IMR-90 (cell line): ENCODE results near the gene RBM34. TPM values are rescaled to one million over a fixed set of nuclear protein-coding genes. Genes with fewer than 3 reads are reported as not detected.

Experiments used
- ATAC-seq: fragments of 200-7000 bp; cut with Tn5 transposase; 2 replicates; pipeline ENCODE4 v1.9.1; 2020; ENCODE audit warnings: low read depth, mild to moderate bottlenecking, moderate library complexity
- BruUV-seq: library from RNA; stranded (reverse); fragments of 400-500 nt; replicated peaks from 2 replicates; lab custom pipeline; 2021; lab: Mats Ljungman, UMichigan
- CTCF ChIA-PET: fragments of 300-600 bp; formaldehyde crosslinking; extraction: SDS; loops from one replicate; lab custom pipeline; 2021; ENCODE audit warnings: antibody characterized with exemption; lab: Yijun Ruan, JAX
- POLR2A ChIA-PET: fragments of 300-600 bp; sonication (Branson Sonifier 250); formaldehyde crosslinking; loops from one replicate; lab custom pipeline; 2022; ENCODE audit warnings: antibody characterized with exemption; ENCODE audit not compliant: unreplicated experiment; lab: Charles Lee
- DNase-seq: peaks from one replicate; pipeline ENCODE4 v3.0.0; 2013
- H2AFZ ChIP-seq: replicated peaks from 2 replicates; pipeline ENCODE3; 2013; ENCODE audit warnings: low read length, mild to moderate bottlenecking; ENCODE audit not compliant: poor library complexity
- H2AK5ac ChIP-seq: 2 replicates; pipeline ENCODE4 v1.6.1; 2013; ENCODE audit warnings: low read depth, low read length, inconsistent platforms
- H2AK9ac ChIP-seq: replicated peaks from 2 replicates; pipeline ENCODE3; 2013; ENCODE audit warnings: mild to moderate bottlenecking, low read depth, low read length, moderate library complexity; ENCODE audit not compliant: poor library complexity
- H2BK120ac ChIP-seq: 2 replicates; pipeline ENCODE4 v1.6.1; 2013; ENCODE audit warnings: low read depth, low read length, inconsistent platforms
- H2BK15ac ChIP-seq: 3 replicates; pipeline ENCODE4 v1.6.1; 2013; ENCODE audit warnings: low read depth, low read length, inconsistent platforms
- H2BK20ac ChIP-seq: 2 replicates; pipeline ENCODE4 v1.6.1; 2013; ENCODE audit warnings: low read depth, mild to moderate bottlenecking, inconsistent platforms, low read length, moderate library complexity
- H2BK5ac ChIP-seq: 2 replicates; pipeline ENCODE4 v1.6.1; 2013; ENCODE audit warnings: mild to moderate bottlenecking, low read depth, low read length, inconsistent platforms; ENCODE audit not compliant: poor library complexity, severe bottlenecking
- H3K14ac ChIP-seq: replicated peaks from 2 replicates; pipeline ENCODE4 v1.6.1; 2013; ENCODE audit warnings: low read depth, low read length, inconsistent platforms
- H3K18ac ChIP-seq: 2 replicates; pipeline ENCODE4 v1.6.1; 2013; ENCODE audit warnings: low read depth, low read length, control low read depth
- H3K23ac ChIP-seq: 2 replicates; pipeline ENCODE4 v1.6.1; 2013; ENCODE audit warnings: low read depth, low read length, inconsistent platforms
- H3K27ac ChIP-seq: 2 replicates; pipeline ENCODE4 v1.5.1; 2013; ENCODE audit warnings: mild to moderate bottlenecking, control low read depth, low read length; ENCODE audit not compliant: insufficient read depth
- H3K27me3 ChIP-seq: 2 replicates; pipeline ENCODE4 v1.6.1; 2013; ENCODE audit warnings: low read length; ENCODE audit not compliant: control insufficient read depth, insufficient read depth
- H3K36me3 ChIP-seq: 2 replicates; pipeline ENCODE4 v1.6.1; 2013; ENCODE audit warnings: low read length, mixed read lengths; ENCODE audit not compliant: control insufficient read depth, insufficient read depth
- H3K4ac ChIP-seq: 2 replicates; pipeline ENCODE4 v1.6.1; 2013; ENCODE audit warnings: low read depth, low read length, inconsistent platforms
- H3K4me1 ChIP-seq: 2 replicates; pipeline ENCODE4 v1.6.1; 2013; ENCODE audit warnings: low read length, mixed read lengths; ENCODE audit not compliant: control insufficient read depth, insufficient read depth
- H3K4me2 ChIP-seq: 2 replicates; pipeline ENCODE4 v1.6.1; 2013; ENCODE audit warnings: low read depth, mild to moderate bottlenecking, control low read depth, low read length, moderate library complexity
- H3K4me3 ChIP-seq: 2 replicates; pipeline ENCODE4 v1.5.1; 2013; ENCODE audit warnings: low read depth, mild to moderate bottlenecking, control low read depth, low read length, moderate library complexity; ENCODE audit not compliant: insufficient read depth
- H3K56ac ChIP-seq: 2 replicates; pipeline ENCODE4 v1.6.1; 2013; ENCODE audit warnings: low read length, inconsistent platforms; ENCODE audit not compliant: insufficient read depth; ENCODE audit errors: extremely low read depth
- H3K79me1 ChIP-seq, 2 experiments: 2 replicates each; pipeline ENCODE4 v1.6.1; 2013; ENCODE audit warnings: low read length in 2 of 2, inconsistent platforms in 1 of 2, low read depth in 1 of 2
- H3K9ac ChIP-seq: 2 replicates; pipeline ENCODE4 v1.6.1; 2013; ENCODE audit warnings: low read depth, low read length, control low read depth
- H3K9me1 ChIP-seq: 2 replicates; pipeline ENCODE4 v1.6.1; 2013; ENCODE audit warnings: low read length, inconsistent platforms; ENCODE audit not compliant: insufficient read depth
- H3K9me3 ChIP-seq: 2 replicates; pipeline ENCODE4 v1.6.1; 2013; ENCODE audit warnings: low read length; ENCODE audit not compliant: control insufficient read depth, insufficient read depth
- H4K20me1 ChIP-seq: 2 replicates; pipeline ENCODE4 v1.6.1; 2013; ENCODE audit warnings: low read length, inconsistent platforms; ENCODE audit not compliant: insufficient read depth
- H4K5ac ChIP-seq: 2 replicates; pipeline ENCODE4 v1.6.1; 2013; ENCODE audit warnings: mild to moderate bottlenecking, low read depth, low read length, control low read depth
- H4K8ac ChIP-seq, 2 experiments: 2 replicates each; pipeline ENCODE4 v1.6.1; 2013; ENCODE audit warnings: low read depth in 2 of 2, low read length in 2 of 2, control low read depth in 1 of 2, inconsistent platforms in 1 of 2
- H4K91ac ChIP-seq: 2 replicates; pipeline ENCODE4 v1.6.1; 2013; ENCODE audit warnings: low read depth, low read length, inconsistent platforms; ENCODE audit not compliant: insufficient read depth
- CTCF ChIP-seq: conservative IDR thresholded peaks from 2 replicates; pipeline ENCODE4 v1.5.1; 2012; ENCODE audit warnings: mild to moderate bottlenecking, low read depth, low read length, improper control_type of control experiment
- RCOR1 ChIP-seq: IDR thresholded peaks from 2 replicates; pipeline ENCODE4 v1.6.1; 2012; ENCODE audit warnings: mild to moderate bottlenecking, low read length, improper control_type of control experiment; ENCODE audit not compliant: insufficient replicate concordance
- WGBS, 2 experiments: methylation state at CpG; one replicate each; pipeline versions ENCODE4 v1.1.5 to v1.1.7; 2013; ENCODE audit warnings: missing lambda C conversion rate in 2 of 2; ENCODE audit not compliant: insufficient read length in 1 of 2; ENCODE audit errors: extremely low coverage in 2 of 2; 5-methylcytosine and 5-hydroxymethylcytosine counted together
- dilution Hi-C: fragments of 300-500 bp; cut with HindIII; formaldehyde crosslinking; loops from one replicate; pipeline ENCODE4 v1.14.3; 2018; ENCODE audit warnings: low sequenced_read_pairs; ENCODE audit not compliant: unreplicated experiment
- in situ Hi-C: fragments of 300-500 bp; cut with MboI; formaldehyde crosslinking; loops from 3 replicates; pipeline ENCODE4 v1.14.3; 2019; ENCODE audit warnings: low sequenced_read_pairs, inconsistent platforms, mixed read lengths
- intact Hi-C: fragments of 100-400 bp; cut with micrococcal nuclease; formaldehyde crosslinking; loops from 2 replicates; pipeline ENCODE4 v1.10.0; 2022
- polyA plus RNA-seq, 3 experiments: library from polyadenylated mRNA; depleted of rRNA; stranded (reverse); fragments of >200 nt; gene quantifications; 2 replicates each; pipeline ENCODE4 v1.2.3, GENCODE V29; 2012; ENCODE audit warnings: low replicate concordance in 1 of 3
- total RNA-seq: library from RNA; depleted of rRNA; stranded (reverse); fragments of >200 nt; gene quantifications from 2 replicates; pipeline ENCODE4 v1.2.3, GENCODE V29; 2012

The RBM34 gene
- total and polyA plus RNA-seq, 2 of the 4 experiments (the other 2 are of a cell fraction): 28.7 to 34.0 TPM

- Histone ChIP-seq H2BK120ac (no peak overlapping the region), H3K56ac (no peak overlapping the region), H2AK9ac (no peak overlapping the region), H4K5ac (no peak overlapping the region), H3K27ac (no peak overlapping the region), H2BK5ac (no peak overlapping the region), H4K20me1 (peaks cover 4% of the 10 kb centered on the region), H3K4me1 (peaks cover 4% of the 10 kb centered on the region), H3K4me2 (peak overlapping the region; percentile 6; the same call in 1 of the 2 replicates), H3K23ac (peak overlapping the region; percentile 68; the same call in 1 of the 2 replicates), H4K8ac (no peak overlapping the region), H2AK5ac (no peak overlapping the region), H3K27me3 (no peaks in the 10 kb centered on the region), H3K4ac (no peak overlapping the region), H3K79me1 (peaks cover 18 to 43% of the 10 kb centered on the region in 2 experiments), H3K9me1 (peaks cover 10% of the 10 kb centered on the region), H3K18ac (no peak overlapping the region), H3K9me3 (no peaks in the 10 kb centered on the region), H3K36me3 (peaks cover 22% of the 10 kb centered on the region), H3K14ac (no peak overlapping the region), H3K4me3 (no peak overlapping the region), H2BK15ac (no peak overlapping the region), H2BK20ac (no peak overlapping the region), H3K9ac (no peak overlapping the region), H4K91ac (no peak overlapping the region), H2AFZ (no peak overlapping the region)
- dilution Hi-C loops (no loop called here), in situ Hi-C loops (loop anchor here (10.0 to 25.0 kb wide), 2 partner anchors 309 to 968 kb away; no protein-coding TSS in a partner anchor), intact Hi-C loops (no loop called here)
- DNase-seq (peak; percentile 32), ATAC-seq (no peak; the same call in 1 of the 2 replicates)
- WGBS, 2 experiments: 30% methylated on average over 2 of the region's 12 CpGs; no CpG with 5 or more reads in 1 of the 2 experiments
- no TSS peak for BruUV-seq
- CTCF ChIA-PET: interaction anchor here (0.5 to 1.2 kb wide), 8 partner anchors 9 to 619 kb away, joined by 3 to 5 read pairs (median 3); no protein-coding TSS in a partner anchor
- POLR2A ChIA-PET: interaction anchor here (0.6 kb wide), 1 partner anchor 561 kb away, joined by 7 read pairs; no protein-coding TSS in a partner anchor
- TF ChIP-seq RCOR1: no peak
- TF ChIP-seq CTCF: no peak
These were observed 55.7 kb downstream of the RBM34 start for GRCh38 chr1:235105051-235106043.
